Kidney (tissue), 14 donors: ENCODE measurements around the gene TNFRSF14. TPM values are rescaled to one million over a fixed set of nuclear protein-coding genes. Genes with fewer than 3 reads are reported as not detected.

ENCODE experiments used
- DNase-seq, 5 donors: peaks; one replicate each; pipeline ENCODE4 v3.0.0-alpha.2; 2013 to 2020
- FAIRE-seq: peaks from 2 replicates; lab custom pipeline; 2012; peaks lifted over from hg19 to GRCh38; lab: Jason Lieb, UNC
- H3K27ac ChIP-seq, 2 donors: one replicate each; pipeline ENCODE4 v1.7.0; 2013; ENCODE audit warnings: low read depth in 2 of 2, low read length in 2 of 2, inconsistent platforms in 1 of 2
- H3K27me3 ChIP-seq: one replicate; pipeline ENCODE4 v1.7.1; 2013; ENCODE audit warnings: low read length, inconsistent platforms; ENCODE audit not compliant: control insufficient read depth, insufficient read depth
- H3K36me3 ChIP-seq, 3 donors: one replicate each; pipeline versions ENCODE4 v1.7.0 to v1.7.1; 2013; ENCODE audit warnings: low read length in 3 of 3, control low read depth in 1 of 3, inconsistent platforms in 1 of 3; ENCODE audit not compliant: insufficient read depth in 3 of 3, control insufficient read depth in 2 of 3
- H3K4me1 ChIP-seq, 3 donors: one replicate each; pipeline versions ENCODE4 v1.7.0 to v1.7.1; 2013; ENCODE audit warnings: low read length in 3 of 3, inconsistent platforms in 1 of 3, low read depth in 1 of 3; ENCODE audit not compliant: control insufficient read depth in 2 of 3, insufficient read depth in 2 of 3
- H3K4me3 ChIP-seq, 3 donors: one replicate each; pipeline versions ENCODE4 v1.7.0 to v1.8.1; 2013; ENCODE audit warnings: low read length in 3 of 3, control low read depth in 1 of 3, inconsistent platforms in 1 of 3
- H3K9ac ChIP-seq, 3 donors: one replicate each; pipeline versions ENCODE4 v1.7.0 to v1.7.1; 2013; ENCODE audit warnings: low read length in 3 of 3, control low read depth in 1 of 3, inconsistent platforms in 1 of 3
- H3K9me3 ChIP-seq, 3 donors: one replicate each; pipeline versions ENCODE4 v1.7.0 to v1.7.1; 2013; ENCODE audit warnings: low read length in 3 of 3, control low read depth in 1 of 3, inconsistent platforms in 1 of 3; ENCODE audit not compliant: control insufficient read depth in 2 of 3, insufficient read depth in 1 of 3
- intact Hi-C: fragments of 100-400 bp; cut with DNase I; formaldehyde crosslinking; loops from one replicate; pipeline ENCODE4 v1.11.1; 2022
- polyA plus RNA-seq: library from polyadenylated mRNA; stranded (reverse); fragments of 350-450 nt; fragmentation: Illumina TruSeq; extraction: RNeasy Lipid Tissue Mini Kit (QIAGEN cat#74804); gene quantifications from one replicate; pipeline ENCODE4 v1.2.3, GENCODE V29; 2014; ENCODE audit warnings: low read depth, low replicate concordance; ENCODE audit not compliant: insufficient read depth
- total RNA-seq: library from RNA; stranded (reverse); fragmentation: NEBNext Ultra II Directional; extraction: Animal tissue kit (Norgen Biotek cat#: 25700); gene quantifications from one replicate; pipeline ENCODE4 v1.2.1, GENCODE V29; 2021
- TF ChIP-seq, protein P1 (sequence below): IDR thresholded peaks from 3 replicates; pipeline ENCODE4 v1.5.1; 2012; ENCODE audit warnings: mild to moderate bottlenecking, moderate library complexity, borderline replicate concordance; ENCODE audit not compliant: insufficient read depth; ENCODE audit errors: extremely low read depth
- donor health status: control.
- donor health status: control.
- donor health status: control.
- donor health status: control.
- donor health status: control.
- donor health status: DM: yes; HTN: yes; CAD: no.
- donor health status: Normal renal cell carcinoma (clear cell type).

The TNFRSF14 gene
- total and polyA plus RNA-seq, 2 donors from 2014 or later: 95.0 to 99.1 TPM

DNA sequence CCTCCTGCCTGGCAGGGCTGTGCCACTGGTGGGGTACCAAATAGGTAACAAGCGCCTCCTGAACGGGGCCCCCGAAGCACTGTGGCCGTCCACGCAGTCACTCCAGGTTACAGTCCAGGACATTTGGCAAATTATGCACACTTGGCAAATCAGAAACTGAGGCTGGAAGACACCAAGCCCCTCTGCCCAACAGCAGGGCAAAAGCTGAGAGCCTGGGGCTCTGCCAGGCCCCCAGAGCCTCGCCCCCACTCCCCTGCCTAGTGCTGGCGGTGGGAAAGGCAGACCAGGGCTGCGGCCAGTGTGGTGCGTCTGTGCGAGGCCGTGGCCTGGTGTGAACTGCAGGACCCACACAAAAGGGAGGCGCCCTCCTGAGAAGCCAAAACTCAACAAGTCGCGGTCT, 39.2 kb upstream of the TNFRSF14 start:
- no peak for FAIRE-seq
- peaks cover 2 to 57% (median 46%) of the 10 kb centered on the region in 3 donors for H3K36me3 ChIP-seq
- TF ChIP-seq, protein P1, sequence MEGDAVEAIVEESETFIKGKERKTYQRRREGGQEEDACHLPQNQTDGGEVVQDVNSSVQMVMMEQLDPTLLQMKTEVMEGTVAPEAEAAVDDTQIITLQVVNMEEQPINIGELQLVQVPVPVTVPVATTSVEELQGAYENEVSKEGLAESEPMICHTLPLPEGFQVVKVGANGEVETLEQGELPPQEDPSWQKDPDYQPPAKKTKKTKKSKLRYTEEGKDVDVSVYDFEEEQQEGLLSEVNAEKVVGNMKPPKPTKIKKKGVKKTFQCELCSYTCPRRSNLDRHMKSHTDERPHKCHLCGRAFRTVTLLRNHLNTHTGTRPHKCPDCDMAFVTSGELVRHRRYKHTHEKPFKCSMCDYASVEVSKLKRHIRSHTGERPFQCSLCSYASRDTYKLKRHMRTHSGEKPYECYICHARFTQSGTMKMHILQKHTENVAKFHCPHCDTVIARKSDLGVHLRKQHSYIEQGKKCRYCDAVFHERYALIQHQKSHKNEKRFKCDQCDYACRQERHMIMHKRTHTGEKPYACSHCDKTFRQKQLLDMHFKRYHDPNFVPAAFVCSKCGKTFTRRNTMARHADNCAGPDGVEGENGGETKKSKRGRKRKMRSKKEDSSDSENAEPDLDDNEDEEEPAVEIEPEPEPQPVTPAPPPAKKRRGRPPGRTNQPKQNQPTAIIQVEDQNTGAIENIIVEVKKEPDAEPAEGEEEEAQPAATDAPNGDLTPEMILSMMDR: no peak

DNA sequence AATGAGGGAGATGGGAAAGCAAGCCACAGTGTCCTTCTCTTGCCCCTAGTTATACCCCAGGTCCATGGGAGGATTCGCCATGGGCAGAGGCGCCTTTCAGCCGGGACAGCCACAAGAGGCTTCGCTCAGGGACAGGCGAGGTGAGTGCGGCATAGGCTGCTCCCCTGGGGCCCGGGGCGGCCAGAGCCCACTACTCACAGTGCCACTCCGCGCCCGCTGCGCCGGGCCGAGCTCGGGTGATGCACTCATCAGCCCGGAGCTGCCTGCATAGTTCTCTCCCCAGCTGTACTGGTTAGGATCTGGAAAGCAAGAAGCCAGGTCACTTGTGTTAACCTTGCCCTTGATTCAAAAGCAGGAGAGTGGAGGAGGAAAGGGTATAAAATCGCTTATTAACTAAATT, 38.2 kb upstream of the TNFRSF14 start:
- TF ChIP-seq, protein P1: no peak
- intact Hi-C loops: no loop called here
- Histone ChIP-seq H3K4me1 (no peaks in the 10 kb centered on the region), H3K27me3 (no peaks in the 10 kb centered on the region), H3K36me3 (peaks cover 2 to 58% (median 44%) of the 10 kb centered on the region in 3 donors), H3K4me3 (no peak overlapping the region), H3K9me3 (no peaks in the 10 kb centered on the region), H3K27ac (no peak overlapping the region), H3K9ac (no peak overlapping the region)
- FAIRE-seq (no peak), DNase-seq (no peak)

More for the DNA sequence above, 39.2 kb upstream of the TNFRSF14 start:
- intact Hi-C loops: no loop called here
- Histone ChIP-seq H3K9ac (no peak overlapping the region), H3K27ac (no peak overlapping the region), H3K9me3 (no peaks in the 10 kb centered on the region), H3K4me1 (no peaks in the 10 kb centered on the region), H3K27me3 (no peaks in the 10 kb centered on the region), H3K4me3 (no peak overlapping the region)
- no peak for DNase-seq

DNA sequence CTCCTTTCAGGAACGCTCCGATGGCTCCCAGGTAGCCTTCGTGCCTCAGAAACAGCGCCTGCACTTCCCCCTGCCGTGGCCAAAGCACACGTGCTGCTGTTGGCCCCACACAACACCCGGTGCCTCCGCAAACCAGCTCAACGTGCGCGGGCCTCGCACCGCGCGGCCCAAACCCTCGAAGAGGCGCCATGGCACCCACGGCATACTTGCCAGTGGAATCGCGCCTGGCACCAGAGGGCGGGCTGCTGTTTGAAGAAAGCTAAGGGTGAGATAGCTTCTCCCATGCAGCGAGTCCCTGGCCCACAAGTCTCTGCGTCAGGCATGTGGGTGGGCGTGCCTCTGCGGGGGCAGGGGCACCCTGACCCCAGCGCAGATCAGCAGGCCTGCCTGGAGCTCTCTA, 37.6 kb upstream of the TNFRSF14 start:
- H3K4me1 ChIP-seq: no peaks in the 10 kb centered on the region
- no peak for FAIRE-seq
- no peak for DNase-seq
- no peaks in the 10 kb centered on the region for H3K9me3 ChIP-seq
- H3K36me3 ChIP-seq: peaks cover 2 to 54% (median 42%) of the 10 kb centered on the region in 3 donors
- intact Hi-C loops: no loop called here
- no peaks in the 10 kb centered on the region for H3K27me3 ChIP-seq
- TF ChIP-seq, protein P1: no peak
- no peak overlapping the region for H3K4me3 ChIP-seq
- H3K27ac ChIP-seq: no peak overlapping the region
- no peak overlapping the region for H3K9ac ChIP-seq
